C4-2B (cell line): ENCODE data around the gene SLC25A42.
"Not testable (repeated sequence)": the region's sequence is repeated elsewhere in the genome, so short reads cannot be mapped to it uniquely, and the experiment has no call there.

Experiments
- H3K27ac ChIP-seq: fragments of 450-650 bp; 2 replicates; pipeline ENCODE4 v1.5.1; 2017
- CTCF ChIP-seq: fragments of 450-650 bp; conservative IDR thresholded peaks from 2 replicates; pipeline ENCODE4 v1.5.1; 2017; ENCODE audit warnings: mild to moderate bottlenecking
- ZFX ChIP-seq: fragments of 450-650 bp; IDR thresholded peaks from 2 replicates; pipeline ENCODE4 v1.6.1; 2017

SLC25A42 gene

DNA sequence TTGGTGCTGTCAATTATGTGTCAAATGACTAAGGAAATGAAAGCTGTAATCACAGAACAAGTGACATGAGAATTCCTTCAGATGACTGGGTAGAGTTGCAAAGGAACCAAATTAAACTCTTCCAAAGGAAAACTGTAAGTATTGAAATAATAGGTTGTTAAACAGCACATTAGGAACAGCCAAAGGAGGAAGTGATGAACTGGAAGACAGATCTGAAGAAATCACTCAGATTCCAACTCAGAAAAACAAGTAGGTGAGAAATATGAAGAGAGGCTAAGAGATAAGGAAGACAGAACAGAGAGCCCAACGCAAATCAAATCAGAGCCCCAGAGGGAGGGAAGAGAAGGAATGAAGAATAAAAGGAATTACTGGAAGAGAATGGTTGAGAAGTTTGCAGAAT is 59.1 kb downstream of the SLC25A42 start:
- TF ChIP-seq ZFX: no peak
- no peak for TF ChIP-seq CTCF
- H3K27ac ChIP-seq: no peak overlapping the region

DNA sequence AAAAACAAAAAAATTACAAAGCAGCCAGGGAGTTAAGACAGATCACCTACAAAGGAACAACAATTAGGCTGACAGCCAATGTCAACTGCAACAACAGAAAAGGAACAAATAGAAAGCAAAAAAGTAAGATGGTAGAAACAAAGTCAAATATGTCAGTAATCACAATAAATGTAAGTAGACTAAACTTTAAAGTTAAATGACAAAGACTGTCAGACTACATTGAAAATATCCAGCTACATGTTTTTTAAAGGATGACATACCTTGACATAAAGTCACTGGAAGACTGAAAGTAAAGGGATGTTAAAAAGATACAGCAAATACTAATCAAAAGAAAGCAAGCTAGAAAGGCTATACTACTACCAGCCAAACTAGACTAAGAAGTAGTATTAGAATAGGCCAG is 59.6 kb downstream of the SLC25A42 start:
- H3K27ac ChIP-seq: no peak overlapping the region
- TF ChIP-seq CTCF (no peak), ZFX (no peak)

DNA sequence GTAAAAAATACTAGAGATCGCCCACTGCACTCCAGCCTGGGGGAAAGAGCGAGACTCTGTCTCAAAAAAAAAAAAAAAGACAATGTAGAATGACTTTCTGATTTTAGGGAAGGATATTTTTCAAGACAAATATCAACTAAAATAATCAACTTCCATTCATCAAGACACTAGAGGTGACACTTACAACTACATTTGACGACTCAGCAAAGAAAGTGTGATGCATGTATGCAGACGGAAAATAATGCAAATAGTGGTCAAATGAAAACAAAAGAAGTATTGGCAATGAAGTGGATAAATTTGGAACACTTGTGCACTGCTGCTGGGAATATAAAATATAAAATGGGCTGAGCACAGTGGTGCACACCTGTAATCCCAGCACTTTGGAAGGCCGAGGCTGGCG is 62.3 kb downstream of the SLC25A42 start:
- no peak for TF ChIP-seq CTCF
- TF ChIP-seq ZFX: no peak
- H3K27ac ChIP-seq: no peak overlapping the region

- TF ChIP-seq CTCF (no peak), ZFX (no peak)
- no peak overlapping the region for H3K27ac ChIP-seq
Measured at GRCh38 chr19:19131989-19132388, 68.2 kb downstream of the SLC25A42 start.

DNA sequence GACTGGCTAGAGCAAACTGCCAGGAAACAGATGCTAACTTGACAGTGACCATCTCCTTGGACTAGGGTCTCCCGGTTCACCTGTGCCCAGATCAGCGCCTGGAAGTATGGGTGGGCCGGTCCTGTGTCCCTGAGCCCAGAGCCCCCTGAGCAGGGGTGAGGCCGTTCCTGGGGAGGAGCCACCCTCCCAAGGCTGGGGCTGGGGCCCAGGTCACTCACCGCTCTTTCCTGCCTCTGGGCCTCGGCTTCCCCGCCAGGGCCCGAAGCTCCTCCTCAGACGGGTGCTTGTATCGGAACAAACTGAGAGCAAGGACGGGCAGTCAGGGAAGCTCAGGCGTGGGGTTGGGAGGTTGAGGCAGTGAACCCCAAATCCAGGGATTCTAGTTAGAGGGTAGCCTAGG is 69.1 kb downstream of the SLC25A42 start:
- no peak for TF ChIP-seq ZFX
- no peak for TF ChIP-seq CTCF
- no peak overlapping the region for H3K27ac ChIP-seq

DNA sequence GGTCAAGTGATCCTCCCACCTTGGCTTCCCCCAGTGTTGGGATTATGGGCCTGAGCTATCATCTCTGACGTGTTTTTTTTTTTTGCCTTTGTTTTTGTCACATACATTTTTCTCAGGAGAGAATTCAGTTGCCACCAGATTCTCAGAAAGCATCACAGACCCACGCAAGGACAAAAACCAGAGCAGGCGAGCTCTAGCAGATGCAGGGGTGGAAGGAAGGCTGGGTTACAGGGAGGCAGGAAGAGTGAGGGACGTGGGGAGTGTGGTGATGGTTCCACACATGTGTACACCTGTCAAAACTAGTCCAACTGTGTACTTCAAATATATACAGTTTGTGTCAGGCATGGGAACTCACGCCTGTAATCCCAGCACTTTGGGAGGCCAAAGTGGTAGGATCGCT is 70.2 kb downstream of the SLC25A42 start:
- TF ChIP-seq CTCF: no peak
- no peak for TF ChIP-seq ZFX
- no peak overlapping the region for H3K27ac ChIP-seq

- H3K27ac ChIP-seq: no peak overlapping the region
- TF ChIP-seq ZFX (no peak), CTCF (no peak)
Measured at GRCh38 chr19:19134687-19135158, 70.9 kb downstream of the SLC25A42 start.

DNA sequence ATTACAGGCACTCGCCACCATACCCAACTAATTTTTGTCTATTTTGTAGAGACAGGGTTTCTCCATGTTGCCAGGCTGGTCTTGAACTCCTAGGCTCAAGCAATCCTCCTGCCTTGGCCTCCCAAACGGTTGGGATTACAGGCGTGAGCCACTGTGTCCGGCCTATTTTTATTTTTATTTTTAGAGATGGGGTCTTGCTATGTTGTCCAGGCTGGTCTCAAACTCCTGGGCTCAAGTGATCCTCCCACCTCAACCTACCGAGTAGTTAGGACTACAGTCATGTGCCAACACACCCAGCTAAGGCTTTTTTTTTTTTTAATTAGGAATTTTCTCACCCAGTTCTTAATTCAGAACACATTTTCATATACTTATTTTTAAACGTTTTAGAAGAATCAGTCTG is 71.9 kb downstream of the SLC25A42 start:
- not testable (repeated sequence) for H3K27ac ChIP-seq
